ENCODE data around the gene OR2L3. TPM values are rescaled to one million over a fixed set of nuclear protein-coding genes. Genes with fewer than 3 reads are reported as not detected.
"Not testable (repeated sequence)": the region's sequence is repeated elsewhere in the genome, so short reads cannot be mapped to it uniquely, and the experiment has no call there.

The OR2L3 gene
- total RNA-seq, 2 experiments from 2014 or later: not detected

DNA sequence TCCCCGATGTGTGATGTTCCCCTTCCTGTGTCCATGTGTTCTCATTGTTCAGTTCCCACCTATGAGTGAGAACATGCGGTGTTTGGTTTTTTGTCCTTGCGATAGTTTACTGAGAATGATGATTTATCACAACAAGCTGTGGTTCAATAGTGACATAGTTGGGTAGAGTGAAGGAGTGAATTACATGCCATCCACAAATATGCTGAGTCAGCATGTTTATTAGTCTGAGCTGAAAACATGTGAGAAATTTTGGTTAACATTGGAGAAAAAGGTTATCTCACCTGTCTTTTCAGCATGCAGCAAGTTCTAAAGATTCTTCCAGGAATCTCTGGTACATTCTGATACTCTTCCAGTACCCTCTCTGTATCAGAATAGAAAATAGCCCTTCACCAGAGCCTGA lies 19.0 kb downstream of the OR2L3 start:
- Mint-ChIP-seq H3K4me3 (no peak overlapping the region), H3K4me1 (ENCODE audit: low read depth) (no peaks in the 10 kb centered on the region), H3K36me3 (ENCODE audit: low read depth) (no peaks in the 10 kb centered on the region), H3K9me3 (peaks cover 5% of the 10 kb centered on the region), H3K27ac (no peak overlapping the region), H3K27me3 (ENCODE audit: low read depth) (no peaks in the 10 kb centered on the region)
- CTCF ChIA-PET: no interaction called here
- no peak for DNase-seq
- intact Hi-C loops (cut with micrococcal nuclease): no loop called here

DNA sequence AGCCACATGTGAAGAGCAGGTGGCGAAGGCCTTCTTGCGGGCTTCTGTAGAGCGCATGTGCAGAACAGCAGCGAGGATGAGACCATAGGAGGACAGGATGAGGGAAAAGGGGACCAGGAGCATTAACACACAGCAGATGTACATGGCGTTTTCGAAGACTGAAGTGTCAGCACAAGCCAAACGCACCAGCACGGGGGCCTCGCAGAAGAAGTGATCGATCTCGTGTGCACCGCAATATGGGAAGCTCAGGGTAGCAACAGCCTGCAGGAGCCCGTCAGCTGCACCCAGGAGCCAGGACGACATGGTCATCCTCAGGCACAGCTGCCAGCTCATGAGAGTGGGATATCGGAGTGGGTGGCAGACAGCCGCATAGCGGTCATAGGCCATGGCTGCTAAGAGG lies 37.2 kb downstream of the OR2L3 start:
- intact Hi-C loops (cut with micrococcal nuclease); H3K27me3 Mint-ChIP-seq (ENCODE audit: low read depth); H3K27ac Mint-ChIP-seq; H3K9me3 Mint-ChIP-seq; H3K4me3 Mint-ChIP-seq; DNase-seq; H3K4me1 Mint-ChIP-seq (ENCODE audit: low read depth); H3K36me3 Mint-ChIP-seq (ENCODE audit: low read depth); CTCF ChIA-PET: not testable (repeated sequence)

GRCh38 chr1:248094884-248095283 lies 48.2 kb downstream of the OR2L3 start, which contains the start of gene OR2L13:
OR2L13 (plus strand) TSS chr1:248095184; CDS start chr1:248099376, 4,192 bp downstream.
- intact Hi-C loops (cut with micrococcal nuclease): no loop called here
- Mint-ChIP-seq H3K36me3 (ENCODE audit: low read depth) (no peaks in the 10 kb centered on the region), H3K9me3 (peaks cover 6% of the 10 kb centered on the region), H3K4me1 (ENCODE audit: low read depth) (no peaks in the 10 kb centered on the region), H3K27me3 (ENCODE audit: low read depth) (no peaks in the 10 kb centered on the region), H3K4me3 (no peak within 1 kb of the TSS), H3K27ac (no peak within 1 kb of the TSS)
- CTCF ChIA-PET: no interaction called here
- DNase-seq: no peak

GRCh38 chr1:248098529-248098928 lies 51.9 kb downstream of the OR2L3 start:
- Mint-ChIP-seq H3K27ac (no peak overlapping the region), H3K4me3 (no peak overlapping the region), H3K4me1 (ENCODE audit: low read depth) (no peaks in the 10 kb centered on the region), H3K27me3 (ENCODE audit: low read depth) (no peaks in the 10 kb centered on the region), H3K9me3 (no peaks in the 10 kb centered on the region), H3K36me3 (ENCODE audit: low read depth) (no peaks in the 10 kb centered on the region)
- intact Hi-C loops (cut with micrococcal nuclease): no loop called here
- CTCF ChIA-PET: no interaction called here
- no peak for DNase-seq

DNA sequence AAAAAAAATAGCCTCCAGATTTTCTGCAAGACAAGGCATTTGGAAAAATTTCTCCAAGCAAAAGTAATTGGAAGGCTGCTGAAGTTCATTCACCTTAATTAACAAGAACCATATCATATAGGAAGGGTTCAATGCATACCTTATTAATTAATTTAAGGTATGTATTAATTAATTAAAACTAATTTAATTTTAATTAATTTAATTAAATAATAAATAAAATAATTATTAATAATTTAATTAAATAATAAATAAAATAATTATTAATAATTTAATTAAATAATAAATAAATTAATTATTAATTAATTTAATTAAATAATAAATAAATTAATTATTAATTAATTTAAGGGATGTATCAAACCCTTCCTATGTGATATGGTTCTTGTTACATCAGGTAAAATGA lies 56.2 kb downstream of the OR2L3 start:
- CTCF ChIA-PET: no interaction called here
- no peak for DNase-seq
- intact Hi-C loops (cut with micrococcal nuclease): no loop called here
- H3K9me3 Mint-ChIP-seq: peaks cover 4% of the 10 kb centered on the region
- H3K27ac Mint-ChIP-seq: no peak overlapping the region
- no peaks in the 10 kb centered on the region for H3K27me3 Mint-ChIP-seq (ENCODE audit: low read depth)
- no peaks in the 10 kb centered on the region for H3K4me1 Mint-ChIP-seq (ENCODE audit: low read depth)
- H3K36me3 Mint-ChIP-seq (ENCODE audit: low read depth): no peaks in the 10 kb centered on the region
- no peak overlapping the region for H3K4me3 Mint-ChIP-seq

DNA sequence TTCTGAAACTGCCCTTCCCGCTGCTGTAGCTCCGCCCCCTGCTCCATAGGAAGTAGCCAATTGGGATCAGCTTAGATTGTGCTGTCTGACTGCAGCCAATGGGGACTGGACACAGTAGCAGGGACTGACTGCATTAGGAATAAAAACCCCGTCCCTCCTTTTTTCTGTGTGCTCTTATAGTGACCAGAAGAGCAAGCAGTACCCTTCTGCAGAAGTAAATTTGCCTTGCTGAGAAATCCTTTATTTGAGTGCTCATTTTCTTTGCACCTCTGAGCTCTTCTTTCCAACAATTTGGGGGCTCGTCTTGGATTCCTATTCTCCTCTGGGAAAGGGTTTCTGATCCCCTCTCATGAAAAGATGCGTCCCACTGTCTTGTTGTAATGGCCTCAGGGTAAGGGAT lies 64.5 kb downstream of the OR2L3 start:
- Mint-ChIP-seq H3K27me3 (ENCODE audit: low read depth) (no peaks in the 10 kb centered on the region), H3K9me3 (peaks cover 30% of the 10 kb centered on the region), H3K4me1 (ENCODE audit: low read depth) (no peaks in the 10 kb centered on the region), H3K27ac (no peak overlapping the region), H3K36me3 (ENCODE audit: low read depth) (no peaks in the 10 kb centered on the region), H3K4me3 (no peak overlapping the region)
- DNase-seq: no peak
- intact Hi-C loops (cut with micrococcal nuclease): no loop called here
- CTCF ChIA-PET: no interaction called here

Other genes with a start within 250 kb of the OR2L3 start
- gene OR14A16, start 222.7 kb upstream of the OR2L3 start, total RNA-seq: not detected
- gene OR11L1, start 204.9 kb upstream of the OR2L3 start, total RNA-seq: not detected
- gene TRIM58, start 189.6 kb upstream of the OR2L3 start, total RNA-seq: under 1 TPM; 0.12 to 0.17 TPM
- gene OR2W3, start 151.2 kb upstream of the OR2L3 start, total RNA-seq: not detected
- gene OR2T8, start 126.6 kb upstream of the OR2L3 start, total RNA-seq: not detected
- not detected for gene OR2AJ1, start 121.9 kb upstream of the OR2L3 start, total RNA-seq
- gene OR2L8, start 98.0 kb upstream of the OR2L3 start, total RNA-seq: under 1 TPM in 1 of 2 experiments, not detected in 1; 0.21 TPM
- gene OR2AK2, start 81.6 kb upstream of the OR2L3 start, total RNA-seq: not detected
- not detected for gene OR2L5, start 33.2 kb upstream of the OR2L3 start, total RNA-seq
- not detected for gene OR2L2, start 16.8 kb upstream of the OR2L3 start, total RNA-seq
- gene OR2L13, start 48.3 kb downstream of the OR2L3 start, total RNA-seq: not detected
- gene OR2M5, start 98.3 kb downstream of the OR2L3 start, total RNA-seq: not detected
- gene OR2M2, start 128.0 kb downstream of the OR2L3 start, total RNA-seq: not detected
- not detected for gene OR2M3, start 150.4 kb downstream of the OR2L3 start, total RNA-seq
- not detected for gene OR2M4, start 184.6 kb downstream of the OR2L3 start, total RNA-seq
- not detected for gene OR2T33, start 231.1 kb downstream of the OR2L3 start, total RNA-seq

All from activated naive CD4-positive, alpha-beta T cell treated with anti-CD3 and anti-CD28 coated beads for 36 hours (primary cell).